ENCODE measurements around the gene MBD3L2B.

MBD3L2B gene

DNA sequence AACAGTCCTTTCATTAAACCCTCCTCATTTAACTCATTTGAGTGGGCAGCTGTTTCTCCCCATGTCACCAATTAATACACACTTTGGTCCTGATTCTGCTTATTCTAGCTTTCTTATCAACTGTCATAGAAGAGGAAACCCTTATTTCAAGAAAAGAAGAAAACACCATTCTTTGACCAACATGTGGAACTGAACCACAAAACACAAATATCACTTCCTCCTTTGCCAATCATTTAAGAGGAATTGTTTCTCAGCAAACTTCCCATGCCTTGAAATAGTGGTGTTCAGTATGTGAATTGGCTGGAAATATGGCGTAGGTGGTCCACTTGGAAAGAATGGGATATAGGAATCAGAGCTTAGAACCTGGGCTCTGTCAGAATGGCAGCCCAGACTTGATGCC is 20.4 kb downstream of the MBD3L2B start:
- Histone ChIP-seq H3K36me3 (replicated peaks; ENCODE audit: insufficient read depth, low read length) (no peaks in the 10 kb centered on the region), H3K27ac (ENCODE audit: low read length) (no peak overlapping the region), H3K4me2 (ENCODE audit: low read depth, low read length) (no peak overlapping the region), H3K9ac (ENCODE audit: low read length) (no peak overlapping the region), H3K27me3 (replicated peaks; ENCODE audit: insufficient read depth, low read length) (peaks cover 68% of the 10 kb centered on the region), H3F3A (ENCODE audit: insufficient read depth, low read length) (no peaks in the 10 kb centered on the region), H4K20me1 (ENCODE audit: insufficient read depth, low read length) (no peaks in the 10 kb centered on the region), H3K4me3 (ENCODE audit: low read length) (no peak overlapping the region), H2AFZ (ENCODE audit: low read length) (no peak overlapping the region), H3K9me3 (replicated peaks; ENCODE audit: insufficient read depth, low read length) (no peaks in the 10 kb centered on the region), H3K9me2 (replicated peaks; ENCODE audit: insufficient read depth, low read length) (no peaks in the 10 kb centered on the region), H3K4me1 (ENCODE audit: low read length) (no peaks in the 10 kb centered on the region), H3K79me2 (ENCODE audit: low read length) (no peaks in the 10 kb centered on the region)
- no peak for DNase-seq
- TF ChIP-seq EZH2 (optimal IDR thresholded peaks at IDR 0.05; ENCODE audit: low read depth, low read length), result no peak
- TF ChIP-seq, protein P1, sequence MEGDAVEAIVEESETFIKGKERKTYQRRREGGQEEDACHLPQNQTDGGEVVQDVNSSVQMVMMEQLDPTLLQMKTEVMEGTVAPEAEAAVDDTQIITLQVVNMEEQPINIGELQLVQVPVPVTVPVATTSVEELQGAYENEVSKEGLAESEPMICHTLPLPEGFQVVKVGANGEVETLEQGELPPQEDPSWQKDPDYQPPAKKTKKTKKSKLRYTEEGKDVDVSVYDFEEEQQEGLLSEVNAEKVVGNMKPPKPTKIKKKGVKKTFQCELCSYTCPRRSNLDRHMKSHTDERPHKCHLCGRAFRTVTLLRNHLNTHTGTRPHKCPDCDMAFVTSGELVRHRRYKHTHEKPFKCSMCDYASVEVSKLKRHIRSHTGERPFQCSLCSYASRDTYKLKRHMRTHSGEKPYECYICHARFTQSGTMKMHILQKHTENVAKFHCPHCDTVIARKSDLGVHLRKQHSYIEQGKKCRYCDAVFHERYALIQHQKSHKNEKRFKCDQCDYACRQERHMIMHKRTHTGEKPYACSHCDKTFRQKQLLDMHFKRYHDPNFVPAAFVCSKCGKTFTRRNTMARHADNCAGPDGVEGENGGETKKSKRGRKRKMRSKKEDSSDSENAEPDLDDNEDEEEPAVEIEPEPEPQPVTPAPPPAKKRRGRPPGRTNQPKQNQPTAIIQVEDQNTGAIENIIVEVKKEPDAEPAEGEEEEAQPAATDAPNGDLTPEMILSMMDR (IDR thresholded peaks at IDR 0.05; ENCODE audit: low read length), result no peak
- TF ChIP-seq EZH2phosphoT487 (IDR thresholded peaks at IDR 0.05; ENCODE audit: low read length), result no peak

DNA sequence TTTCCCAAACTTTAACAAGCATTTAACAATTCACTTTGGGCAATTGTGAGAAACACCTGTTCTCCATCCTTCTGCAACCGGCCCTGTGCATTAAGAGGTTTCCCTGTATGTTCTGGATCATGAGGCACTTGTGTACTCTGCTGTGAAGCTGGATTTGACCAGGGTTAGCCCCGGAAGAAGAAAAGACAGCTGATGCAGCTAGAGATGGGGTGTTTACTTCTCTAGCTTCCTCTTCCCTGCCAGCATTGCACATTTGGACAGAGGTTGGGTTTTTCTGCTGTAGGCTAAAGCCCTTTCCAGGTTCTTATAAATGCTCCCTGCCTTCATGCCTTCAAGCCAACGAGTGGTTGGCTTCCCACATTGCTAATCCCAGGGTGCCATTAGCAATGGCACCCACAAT is 20.9 kb downstream of the MBD3L2B start:
- Histone ChIP-seq H3F3A (ENCODE audit: insufficient read depth, low read length) (no peaks in the 10 kb centered on the region), H3K4me2 (ENCODE audit: low read depth, low read length) (no peak overlapping the region), H3K4me3 (ENCODE audit: low read length) (no peak overlapping the region), H3K27me3 (replicated peaks; ENCODE audit: insufficient read depth, low read length) (peaks cover 72% of the 10 kb centered on the region), H2AFZ (ENCODE audit: low read length) (no peak overlapping the region), H3K9me2 (replicated peaks; ENCODE audit: insufficient read depth, low read length) (no peaks in the 10 kb centered on the region), H3K27ac (ENCODE audit: low read length) (no peak overlapping the region), H3K9ac (ENCODE audit: low read length) (no peak overlapping the region), H3K9me3 (replicated peaks; ENCODE audit: insufficient read depth, low read length) (no peaks in the 10 kb centered on the region), H3K79me2 (ENCODE audit: low read length) (no peaks in the 10 kb centered on the region), H3K36me3 (replicated peaks; ENCODE audit: insufficient read depth, low read length) (no peaks in the 10 kb centered on the region), H3K4me1 (ENCODE audit: low read length) (no peaks in the 10 kb centered on the region), H4K20me1 (ENCODE audit: insufficient read depth, low read length) (no peaks in the 10 kb centered on the region)
- TF ChIP-seq, protein P1 (IDR thresholded peaks at IDR 0.05; ENCODE audit: low read length), result no peak
- TF ChIP-seq EZH2 (optimal IDR thresholded peaks at IDR 0.05; ENCODE audit: low read depth, low read length) (no peak), EZH2phosphoT487 (IDR thresholded peaks at IDR 0.05; ENCODE audit: low read length) (no peak)
- no peak for DNase-seq

DNA sequence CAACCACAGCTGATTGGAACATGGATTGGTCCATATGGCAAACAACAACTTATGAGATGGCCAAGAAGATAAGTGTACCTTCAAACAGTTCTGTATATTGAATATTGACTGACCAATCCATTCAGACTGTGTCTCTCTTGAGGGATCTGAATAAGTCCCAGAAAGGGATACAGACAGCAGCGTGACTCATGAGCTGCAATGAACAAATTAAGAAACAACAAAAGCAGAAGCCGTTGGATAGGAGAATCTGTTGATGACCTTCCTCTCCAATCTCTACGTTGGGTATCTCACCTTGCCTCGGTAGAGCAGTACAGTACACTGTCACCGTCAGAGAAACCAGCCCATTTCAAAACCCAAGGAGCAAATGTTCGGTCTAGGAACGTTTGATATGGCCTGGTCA is 21.3 kb downstream of the MBD3L2B start:
- H3K9ac ChIP-seq (ENCODE audit: low read length), result no peak overlapping the region
- H3F3A ChIP-seq (ENCODE audit: insufficient read depth, low read length), result no peaks in the 10 kb centered on the region
- DNase-seq, result no peak
- no peaks in the 10 kb centered on the region for H3K9me2 ChIP-seq (replicated peaks; ENCODE audit: insufficient read depth, low read length)
- H4K20me1 ChIP-seq (ENCODE audit: insufficient read depth, low read length), result no peaks in the 10 kb centered on the region
- no peaks in the 10 kb centered on the region for H3K4me1 ChIP-seq (ENCODE audit: low read length)
- no peak overlapping the region for H3K4me3 ChIP-seq (ENCODE audit: low read length)
- no peaks in the 10 kb centered on the region for H3K36me3 ChIP-seq (replicated peaks; ENCODE audit: insufficient read depth, low read length)
- H3K4me2 ChIP-seq (ENCODE audit: low read depth, low read length), result no peak overlapping the region
- no peaks in the 10 kb centered on the region for H3K79me2 ChIP-seq (ENCODE audit: low read length)
- no peak overlapping the region for H2AFZ ChIP-seq (ENCODE audit: low read length)
- no peaks in the 10 kb centered on the region for H3K9me3 ChIP-seq (replicated peaks; ENCODE audit: insufficient read depth, low read length)
- TF ChIP-seq, protein P1 (IDR thresholded peaks at IDR 0.05; ENCODE audit: low read length), result no peak
- TF ChIP-seq EZH2 (optimal IDR thresholded peaks at IDR 0.05; ENCODE audit: low read depth, low read length), result no peak
- no peak for TF ChIP-seq EZH2phosphoT487 (IDR thresholded peaks at IDR 0.05; ENCODE audit: low read length)
- H3K27me3 ChIP-seq (replicated peaks; ENCODE audit: insufficient read depth, low read length), result peaks cover 72% of the 10 kb centered on the region
- no peak overlapping the region for H3K27ac ChIP-seq (ENCODE audit: low read length)
